GM18951 (cell line): ENCODE data around the gene FAIM.
"Not testable (repeated sequence)": the region's sequence is repeated elsewhere in the genome, so short reads cannot be mapped to it uniquely, and the experiment has no call there.

ENCODE experiments used
- POLR2A ChIP-seq: IDR thresholded peaks from 4 replicates; pipeline ENCODE4 v1.6.1; 2011; ENCODE audit warnings: mild to moderate bottlenecking; ENCODE audit not compliant: insufficient read length, insufficient read depth; ENCODE audit errors: extremely low read depth
- in situ Hi-C: fragments of 300-500 bp; cut with MboI; formaldehyde crosslinking; loops from one replicate; pipeline ENCODE4 v1.12.0; 2022; ENCODE audit warnings: low sequenced_read_pairs, mixed read lengths, inconsistent platforms; ENCODE audit not compliant: unreplicated experiment

Gene FAIM, protein sequence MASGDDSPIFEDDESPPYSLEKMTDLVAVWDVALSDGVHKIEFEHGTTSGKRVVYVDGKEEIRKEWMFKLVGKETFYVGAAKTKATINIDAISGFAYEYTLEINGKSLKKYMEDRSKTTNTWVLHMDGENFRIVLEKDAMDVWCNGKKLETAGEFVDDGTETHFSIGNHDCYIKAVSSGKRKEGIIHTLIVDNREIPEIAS

GRCh38 chr3:138608322-138609135, at the start of gene FAIM:
Gene FAIM, plus strand, starts transcription at chr3:138608771. Its CDS starts 10,956 bp downstream, at chr3:138619727.
- peak; percentile 64 for TF ChIP-seq POLR2A
- in situ Hi-C loops, result loop anchor here (5.0 kb wide), 1 partner anchor 309 kb away; no protein-coding TSS in a partner anchor

GRCh38 chr3:138559134-138559533, 49.4 kb upstream of the FAIM start:
- no peak for TF ChIP-seq POLR2A
- in situ Hi-C loops, result no loop called here

- in situ Hi-C loops, result no loop called here
- no peak for TF ChIP-seq POLR2A
These were observed 48.1 kb upstream of the FAIM start for GRCh38 chr3:138560501-138560900.

DNA sequence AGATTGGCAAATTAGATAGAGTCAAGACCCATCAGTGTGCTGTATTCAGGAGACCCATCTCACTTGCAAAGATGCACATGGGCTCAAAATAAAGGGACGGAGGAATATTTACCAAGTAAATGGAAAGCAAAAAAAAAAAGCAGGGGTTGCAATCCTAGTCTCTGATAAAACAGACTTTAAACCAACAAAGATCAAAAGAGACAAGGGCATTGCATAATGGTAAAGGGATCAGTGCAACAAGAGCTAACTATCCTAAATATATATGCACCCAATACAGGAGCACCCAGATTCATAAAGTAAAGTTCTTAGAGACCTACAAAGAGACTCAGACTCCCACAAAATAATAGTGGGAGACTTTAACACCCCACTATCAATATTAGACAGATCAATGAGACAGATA, 45.7 kb upstream of the FAIM start:
- in situ Hi-C loops, result not testable (repeated sequence)

GRCh38 chr3:138566293-138566692, 42.3 kb upstream of the FAIM start:
- in situ Hi-C loops, result not testable (repeated sequence)

DNA sequence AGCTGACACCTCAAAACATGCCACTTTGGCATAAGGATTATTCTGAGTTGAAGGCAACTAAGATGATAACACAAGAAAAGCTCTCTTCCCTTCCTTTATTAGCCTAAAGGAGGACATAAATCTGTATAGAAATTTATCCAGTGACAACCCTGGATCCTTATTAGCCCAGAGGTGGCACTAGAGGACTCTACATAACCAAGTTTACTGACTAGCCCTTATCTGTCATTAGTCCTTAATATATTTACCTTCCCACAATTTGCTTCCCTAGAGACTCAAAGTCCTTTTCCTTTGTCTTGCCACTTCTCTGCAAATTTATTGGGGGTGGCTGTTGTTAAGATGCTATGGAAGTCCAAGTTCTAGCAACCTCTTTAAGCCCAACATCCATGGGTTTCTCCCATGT, 41.2 kb upstream of the FAIM start:
- no peak for TF ChIP-seq POLR2A
- in situ Hi-C loops, result no loop called here

GRCh38 chr3:138569090-138569489, 39.5 kb upstream of the FAIM start:
- no peak for TF ChIP-seq POLR2A
- in situ Hi-C loops, result no loop called here

DNA sequence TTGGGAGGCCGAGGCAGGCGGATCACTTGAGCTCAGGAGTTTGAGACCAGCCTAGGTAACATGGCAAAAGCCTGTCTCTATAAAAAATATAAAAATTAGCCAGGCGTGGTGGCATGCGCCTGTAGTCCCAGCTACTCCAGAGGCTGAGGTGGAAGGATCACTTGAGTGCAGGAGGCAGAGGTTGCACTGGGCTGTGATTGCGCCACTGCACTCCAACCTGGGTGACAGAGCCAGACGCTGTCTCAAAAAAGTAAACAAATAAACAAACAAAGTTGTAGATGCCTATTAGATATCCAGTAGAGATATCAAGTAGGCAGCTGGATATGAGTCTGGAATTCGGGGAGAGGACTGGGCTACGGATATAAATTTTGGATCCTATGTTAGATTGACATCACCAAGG, 38.9 kb upstream of the FAIM start:
- in situ Hi-C loops, result not testable (repeated sequence)

DNA sequence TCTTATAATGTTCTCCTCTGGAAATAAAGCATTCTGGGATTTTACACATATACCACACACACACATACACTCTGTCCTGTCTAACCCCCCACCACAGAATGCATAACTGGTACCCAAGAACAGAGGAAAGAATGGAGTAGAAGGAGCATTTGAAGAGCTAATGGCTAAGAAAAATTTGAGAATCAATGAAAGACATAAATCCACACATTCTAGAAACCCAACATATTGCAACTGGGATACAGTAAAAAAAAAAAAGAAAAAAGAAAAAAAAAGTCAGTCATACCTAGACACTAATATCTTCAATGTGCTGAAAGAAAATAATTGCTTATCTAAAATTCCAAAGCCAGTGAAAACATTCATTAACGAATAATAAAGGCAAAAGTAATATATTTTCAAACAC, 35.4 kb upstream of the FAIM start:
- in situ Hi-C loops, result no loop called here
- TF ChIP-seq POLR2A, result no peak

GRCh38 chr3:138578141-138578540, 30.4 kb upstream of the FAIM start:
- in situ Hi-C loops, result no loop called here
- TF ChIP-seq POLR2A, result no peak

- no peak for TF ChIP-seq POLR2A
- in situ Hi-C loops, result no loop called here
These were observed 29.5 kb upstream of the FAIM start for GRCh38 chr3:138578961-138579574.

GRCh38 chr3:138587374-138587773, 21.2 kb upstream of the FAIM start:
- TF ChIP-seq POLR2A, result no peak
- in situ Hi-C loops, result no loop called here

GRCh38 chr3:138588445-138588844, 20.1 kb upstream of the FAIM start:
- in situ Hi-C loops, result no loop called here
- TF ChIP-seq POLR2A, result no peak

DNA sequence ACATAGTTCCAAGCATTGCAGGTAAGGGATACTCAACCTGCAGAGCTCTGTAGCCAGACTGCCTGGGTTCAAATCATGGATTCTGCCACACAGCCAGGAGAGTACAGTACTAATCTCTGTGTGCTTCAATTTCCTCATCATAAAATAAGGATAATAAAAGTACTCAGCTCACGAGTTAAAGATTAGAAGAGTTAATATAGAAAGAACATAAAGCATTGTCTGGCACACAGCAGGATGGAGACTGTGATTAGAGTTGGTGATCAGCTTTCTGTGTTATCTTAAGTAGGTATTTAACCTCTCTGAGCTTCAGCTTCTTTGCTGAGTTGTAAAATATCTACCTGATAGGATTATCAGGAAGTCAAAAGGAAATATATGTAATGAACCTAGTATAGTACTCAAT, 17.2 kb upstream of the FAIM start:
- in situ Hi-C loops, result no loop called here

More for the DNA sequence above, 17.2 kb upstream of the FAIM start:
- no peak for TF ChIP-seq POLR2A
